Mammary epithelial cell (primary cell): ENCODE measurements around the gene SPEM2.

ENCODE experiments used
- EZH2 ChIP-seq: IDR thresholded peaks from 2 replicates; pipeline ENCODE4 v1.6.1; 2012; ENCODE audit warnings: low read length, inconsistent platforms, borderline replicate concordance
- TF ChIP-seq, protein P1 (sequence below), 2 donors: IDR thresholded peaks in 1 of 2; conservative IDR thresholded peaks in 1 of 2; 2 replicates each; pipeline ENCODE4 v1.5.1; 2011 to 2012; ENCODE audit warnings: inconsistent platforms in 2 of 2, low read length in 2 of 2, mild to moderate bottlenecking in 2 of 2, control low read depth in 1 of 2, low read depth in 1 of 2; ENCODE audit not compliant: insufficient read depth in 1 of 2; ENCODE audit errors: extremely low read depth in 1 of 2

DNA sequence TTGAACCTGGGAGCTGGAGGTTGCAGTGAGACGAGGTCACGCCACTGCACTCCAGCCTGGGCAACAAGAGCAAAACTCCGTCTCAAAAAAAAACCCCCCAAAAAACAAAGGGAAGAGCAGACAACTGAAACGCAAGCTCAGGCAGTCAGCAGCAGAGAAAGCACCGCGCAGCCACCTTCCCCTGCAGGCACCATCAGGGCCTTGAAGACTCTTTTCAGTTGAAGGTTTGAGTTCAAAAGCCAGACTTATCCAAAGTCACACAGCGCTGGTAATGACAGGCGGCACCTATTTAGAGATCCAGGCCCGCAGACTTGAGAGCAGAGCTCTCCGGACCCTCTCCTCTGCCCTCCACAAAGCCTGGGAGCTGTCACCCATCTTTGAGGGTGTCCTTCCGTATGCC lies 42.9 kb downstream of the SPEM2 start:
- no peak for TF ChIP-seq EZH2
- TF ChIP-seq, protein P1, sequence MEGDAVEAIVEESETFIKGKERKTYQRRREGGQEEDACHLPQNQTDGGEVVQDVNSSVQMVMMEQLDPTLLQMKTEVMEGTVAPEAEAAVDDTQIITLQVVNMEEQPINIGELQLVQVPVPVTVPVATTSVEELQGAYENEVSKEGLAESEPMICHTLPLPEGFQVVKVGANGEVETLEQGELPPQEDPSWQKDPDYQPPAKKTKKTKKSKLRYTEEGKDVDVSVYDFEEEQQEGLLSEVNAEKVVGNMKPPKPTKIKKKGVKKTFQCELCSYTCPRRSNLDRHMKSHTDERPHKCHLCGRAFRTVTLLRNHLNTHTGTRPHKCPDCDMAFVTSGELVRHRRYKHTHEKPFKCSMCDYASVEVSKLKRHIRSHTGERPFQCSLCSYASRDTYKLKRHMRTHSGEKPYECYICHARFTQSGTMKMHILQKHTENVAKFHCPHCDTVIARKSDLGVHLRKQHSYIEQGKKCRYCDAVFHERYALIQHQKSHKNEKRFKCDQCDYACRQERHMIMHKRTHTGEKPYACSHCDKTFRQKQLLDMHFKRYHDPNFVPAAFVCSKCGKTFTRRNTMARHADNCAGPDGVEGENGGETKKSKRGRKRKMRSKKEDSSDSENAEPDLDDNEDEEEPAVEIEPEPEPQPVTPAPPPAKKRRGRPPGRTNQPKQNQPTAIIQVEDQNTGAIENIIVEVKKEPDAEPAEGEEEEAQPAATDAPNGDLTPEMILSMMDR (conservative IDR thresholded peaks at IDR 0.05 in 1 of 2, IDR thresholded peaks at IDR 0.05 in 1 of 2; ENCODE audit: extremely low read depth in 1 of 2, insufficient read depth in 1 of 2, low read depth in 1 of 2, low read length in 2 of 2): no peak
